Calu3 (cell line): ENCODE data around the gene SAXO2. TPM values are rescaled to one million over a fixed set of nuclear protein-coding genes. Genes with fewer than 3 reads are reported as not detected.

ENCODE experiments used
- total RNA-seq: library from RNA; stranded (reverse); gene quantifications from 2 replicates; pipeline ENCODE4 v1.2.3, GENCODE V29; 2022

Gene SAXO2
- total RNA-seq, 1 experiment from 2014 or later = 5.3 TPM

Other genes with a start within 250 kb of the SAXO2 start
- gene MEX3B, start 216.8 kb upstream of the SAXO2 start, total RNA-seq = 1.7 and 2.0 TPM in 2 replicates
- 29.1 and 31.9 TPM in 2 replicates for gene EFL1, start 84 bp upstream of the SAXO2 start, total RNA-seq
- gene GOLGA6L10, start 86.7 kb downstream of the SAXO2 start, total RNA-seq = 0.88 and 1.4 TPM in 2 replicates
- gene GOLGA6L9, start 167.0 kb downstream of the SAXO2 start, total RNA-seq = 5.8 and 6.9 TPM in 2 replicates